Measurements from ENCODE around the gene BMAL1. TPM values are rescaled to one million over a fixed set of nuclear protein-coding genes. Genes with fewer than 3 reads are reported as not detected.
A peak's percentile ranks its signal among the peaks of the same experiment; 100 is the strongest.

BMAL1 gene
- total RNA-seq (2021), result 5.1 to 8.3 TPM (median 8.1 TPM) in 3 replicates
- percentile 46 among the genes with signal in this experiment for Bru-seq, nascent RNA
- long read RNA-seq, experiment 1, partial matches to known transcripts, result 2 of 34 reads
- long read RNA-seq, experiment 1, other reads (novel, unspliced or antisense), result 28 of 34 reads
- long read RNA-seq, experiment 2, partial matches to known transcripts, result 3 of 9 reads
- long read RNA-seq, experiment 2, other reads (novel, unspliced or antisense), result 6 of 9 reads
- long read RNA-seq, experiment 3, partial matches to known transcripts, result 0 of 1 reads
- long read RNA-seq, experiment 3, other reads (novel, unspliced or antisense), result 1 of 1 reads

GRCh38 chr11:13277768-13278608 lies at the start of gene BMAL1:
TSS of gene BMAL1 (plus strand) at chr11:13277790. CDS start at chr11:13354309, 76,519 bp downstream.
- POLR2A ChIA-PET, result interaction anchor here (1.0 kb wide), 1 partner anchor 13 kb away, joined by 3 read pairs; no protein-coding TSS in a partner anchor
- H3K4me1 Mint-ChIP-seq, result peaks cover 34% of the 10 kb centered on the region
- peak within 1 kb of the TSS; percentile 93 for H3K4me3 Mint-ChIP-seq
- ATAC-seq (peak; percentile 4), DNase-seq (ENCODE audit: low spot score) (peak; percentile 39)
- no peak for TF ChIP-seq TP53 (CRISPR knock-in tag; IDR thresholded peaks at IDR 0.05)
- TF ChIP-seq FOXP1 (CRISPR knock-in tag; IDR thresholded peaks at IDR 0.05; ENCODE audit: borderline replicate concordance), result no peak; the same call in 1 of the 2 replicates
- TF ChIP-seq ERG (CRISPR knock-in tag; IDR thresholded peaks at IDR 0.05), result no peak
- peak; percentile 39; the same call in 1 of the 2 replicates for TF ChIP-seq ARID4B (CRISPR knock-in tag; IDR thresholded peaks at IDR 0.05; ENCODE audit: borderline replicate concordance)
- no peak for TF ChIP-seq ZSCAN18 (CRISPR knock-in tag; IDR thresholded peaks at IDR 0.05)
- TF ChIP-seq SP1 (CRISPR knock-in tag; conservative IDR thresholded peaks at IDR 0.05), result peak; percentile 22; the same call in 1 of the 2 replicates
- no peak for TF ChIP-seq MXD4 (CRISPR knock-in tag; IDR thresholded peaks at IDR 0.05; ENCODE audit: borderline replicate concordance)
- H3K9me3 Mint-ChIP-seq, result no peaks in the 10 kb centered on the region
- H3K27me3 Mint-ChIP-seq (ENCODE audit: low read depth), result peaks cover 75% of the 10 kb centered on the region
- H3K36me3 Mint-ChIP-seq, result no peaks in the 10 kb centered on the region
- H3K27ac Mint-ChIP-seq, result peak within 1 kb of the TSS; percentile 24; the same call in 1 of the 2 replicates
- CTCF ChIA-PET, result interaction anchor here (1.5 to 1.6 kb wide), 2 partner anchors 57 to 65 kb away, joined by 4 to 10 read pairs; no protein-coding TSS in a partner anchor

- Mint-ChIP-seq H3K36me3 (no peaks in the 10 kb centered on the region), H3K9me3 (no peaks in the 10 kb centered on the region), H3K27me3 (ENCODE audit: low read depth) (no peaks in the 10 kb centered on the region), H3K4me1 (no peaks in the 10 kb centered on the region), H3K27ac (no peak overlapping the region), H3K4me3 (no peak overlapping the region)
- ChIA-PET POLR2A (no interaction called here), CTCF (interaction anchor here (1.2 kb wide), 1 partner anchor 18 kb away, joined by 6 read pairs; no protein-coding TSS in a partner anchor)
- DNase-seq (ENCODE audit: low spot score) (no peak), ATAC-seq (no peak)
- TF ChIP-seq E2F4 (CRISPR knock-in tag; IDR thresholded peaks at IDR 0.05; ENCODE audit: borderline replicate concordance, low read depth) (no peak), E2F5 (CRISPR knock-in tag; IDR thresholded peaks at IDR 0.05) (no peak), ATF1 (CRISPR knock-in tag; IDR thresholded peaks at IDR 0.05) (no peak), ZNF425 (CRISPR knock-in tag; conservative IDR thresholded peaks at IDR 0.05) (no peak), ZBTB21 (CRISPR knock-in tag; IDR thresholded peaks at IDR 0.05; ENCODE audit: borderline replicate concordance) (no peak), ZNF532 (CRISPR knock-in tag; IDR thresholded peaks at IDR 0.05; ENCODE audit: borderline replicate concordance) (no peak)
Measured at GRCh38 chr11:13228572-13228971, 49.0 kb upstream of the BMAL1 start.

Measured in WTC11 (cell line).